ENCODE measurements around the gene ATXN7L1. TPM values are rescaled to one million over a fixed set of nuclear protein-coding genes. Genes with fewer than 3 reads are reported as not detected.
A peak's percentile ranks its signal among the peaks of the same experiment; 100 is the strongest.

ATXN7L1 gene
- total RNA-seq, 4 donors from 2014 or later: 5.9 to 21.2 (median 7.7) TPM

DNA sequence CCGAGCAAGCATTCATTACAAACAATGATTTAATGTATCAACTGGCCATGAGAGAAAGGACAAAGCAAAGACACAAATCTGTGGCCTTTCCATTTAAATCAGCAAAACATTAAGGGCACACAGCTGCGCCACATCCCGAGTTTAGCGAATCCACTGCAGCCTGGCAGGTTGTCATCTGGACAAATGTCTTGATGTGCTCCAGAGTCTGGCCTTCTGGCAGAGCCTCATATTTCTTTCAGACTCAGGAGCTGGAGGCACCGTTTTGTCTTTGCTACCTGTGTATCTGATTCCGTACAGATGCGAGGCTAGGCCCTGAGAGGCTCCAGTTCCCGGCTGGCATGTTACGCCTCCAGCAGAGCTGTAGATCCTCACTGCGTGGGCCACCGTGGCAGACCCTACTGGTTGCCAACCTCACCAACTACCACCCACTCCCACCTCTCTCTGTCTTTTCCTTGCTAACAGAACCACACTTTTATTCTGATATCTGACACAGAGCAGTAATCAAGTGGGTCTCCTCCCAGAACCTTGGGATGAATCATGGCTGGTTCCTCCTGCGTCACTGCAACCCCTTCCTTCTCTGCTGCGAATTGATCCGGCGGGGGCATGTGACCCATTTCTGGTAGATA, 254.2 kb downstream of the ATXN7L1 start:
- Histone ChIP-seq H3K4me3 (no peak overlapping the region), H3K27me3 (no peaks in the 10 kb centered on the region), H3K36me3 (peaks cover 0 to 64% of the 10 kb centered on the region in 2 donors), H3K4me1 (peaks cover 0 to 18% (median 12%) of the 10 kb centered on the region in 3 donors), H3K9me3 (no peaks in the 10 kb centered on the region), H3K27ac (peak overlapping the region in 3 of 4 donors; percentile 24 to 60 (median 52))
- ATAC-seq: peak; percentile 28
- WGBS, 2 donors (ENCODE audit: low coverage in 1 of 2): 51 to 57% methylated on average over 11 to 12 of the region's 15 CpGs
- no peak for TF ChIP-seq POLR2AphosphoS5 (IDR thresholded peaks at IDR 0.05)
- TF ChIP-seq POLR2A (IDR thresholded peaks at IDR 0.05): no peak
- TF ChIP-seq, protein P1, sequence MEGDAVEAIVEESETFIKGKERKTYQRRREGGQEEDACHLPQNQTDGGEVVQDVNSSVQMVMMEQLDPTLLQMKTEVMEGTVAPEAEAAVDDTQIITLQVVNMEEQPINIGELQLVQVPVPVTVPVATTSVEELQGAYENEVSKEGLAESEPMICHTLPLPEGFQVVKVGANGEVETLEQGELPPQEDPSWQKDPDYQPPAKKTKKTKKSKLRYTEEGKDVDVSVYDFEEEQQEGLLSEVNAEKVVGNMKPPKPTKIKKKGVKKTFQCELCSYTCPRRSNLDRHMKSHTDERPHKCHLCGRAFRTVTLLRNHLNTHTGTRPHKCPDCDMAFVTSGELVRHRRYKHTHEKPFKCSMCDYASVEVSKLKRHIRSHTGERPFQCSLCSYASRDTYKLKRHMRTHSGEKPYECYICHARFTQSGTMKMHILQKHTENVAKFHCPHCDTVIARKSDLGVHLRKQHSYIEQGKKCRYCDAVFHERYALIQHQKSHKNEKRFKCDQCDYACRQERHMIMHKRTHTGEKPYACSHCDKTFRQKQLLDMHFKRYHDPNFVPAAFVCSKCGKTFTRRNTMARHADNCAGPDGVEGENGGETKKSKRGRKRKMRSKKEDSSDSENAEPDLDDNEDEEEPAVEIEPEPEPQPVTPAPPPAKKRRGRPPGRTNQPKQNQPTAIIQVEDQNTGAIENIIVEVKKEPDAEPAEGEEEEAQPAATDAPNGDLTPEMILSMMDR (IDR thresholded peaks at IDR 0.05): no peak
- no peak for TF ChIP-seq EP300 (IDR thresholded peaks at IDR 0.05)

DNA sequence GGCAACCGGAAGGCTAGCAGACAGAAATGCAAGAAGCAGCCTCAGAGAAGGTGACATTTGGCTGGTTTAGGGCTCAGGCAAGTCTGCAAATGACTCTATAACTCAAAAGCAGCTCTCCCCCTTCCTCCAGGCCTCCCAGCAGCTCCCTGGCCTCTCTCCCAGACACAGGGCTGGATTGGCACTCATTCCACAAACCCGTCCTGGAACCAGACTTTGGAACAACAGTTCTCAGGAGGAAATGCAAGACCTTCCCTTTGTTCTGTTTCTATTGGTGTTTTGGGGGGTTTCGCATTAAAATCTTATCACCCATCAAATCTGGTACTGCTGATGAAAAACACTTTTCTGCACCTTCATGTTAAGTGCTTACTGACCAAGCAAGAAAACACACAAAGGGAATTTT, 254.8 kb downstream of the ATXN7L1 start:
- H3K4me3 ChIP-seq: no peak overlapping the region
- 36 to 43% methylated on average over 2 to 3 of the region's 3 CpGs for WGBS, 2 donors (ENCODE audit: low coverage in 1 of 2)
- no peaks in the 10 kb centered on the region for H3K9me3 ChIP-seq
- H3K4me1 ChIP-seq: peaks cover 0 to 18% (median 12%) of the 10 kb centered on the region in 3 donors
- peaks cover 0 to 64% of the 10 kb centered on the region in 2 donors for H3K36me3 ChIP-seq
- H3K27me3 ChIP-seq: no peaks in the 10 kb centered on the region
- no peak for TF ChIP-seq EP300 (IDR thresholded peaks at IDR 0.05)
- TF ChIP-seq, protein P1 (IDR thresholded peaks at IDR 0.05): no peak
- TF ChIP-seq POLR2AphosphoS5 (IDR thresholded peaks at IDR 0.05): no peak
- no peak for TF ChIP-seq POLR2A (IDR thresholded peaks at IDR 0.05)
- peak overlapping the region in 3 of 4 donors; percentile 24 to 60 (median 52) for H3K27ac ChIP-seq
- peak; percentile 71 for ATAC-seq

DNA sequence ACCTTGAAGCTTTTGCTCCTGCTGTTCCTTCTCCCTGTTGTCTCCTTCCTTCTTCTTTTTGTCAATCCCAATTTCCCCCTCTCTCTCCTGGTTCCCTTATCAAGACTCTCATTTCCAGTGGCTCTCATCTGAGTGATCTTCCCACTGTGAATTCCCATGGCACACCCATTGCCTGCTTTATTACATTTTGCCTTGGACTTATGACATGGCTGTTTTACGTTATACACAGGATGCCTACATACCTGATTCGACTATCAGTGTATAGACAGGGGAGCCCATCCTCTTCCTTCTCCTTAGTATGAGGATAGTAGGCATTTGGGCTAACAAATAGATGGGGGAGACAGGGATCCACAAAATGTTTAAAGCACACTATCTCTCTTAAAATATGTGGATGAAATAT, 255.2 kb downstream of the ATXN7L1 start:
- Histone ChIP-seq H3K4me3 (no peak overlapping the region), H3K27me3 (no peaks in the 10 kb centered on the region), H3K9me3 (no peaks in the 10 kb centered on the region), H3K27ac (peak overlapping the region in 3 of 4 donors; percentile 8 to 60 (median 52)), H3K36me3 (peaks cover 0 to 64% of the 10 kb centered on the region in 2 donors), H3K4me1 (peaks cover 0 to 18% (median 12%) of the 10 kb centered on the region in 3 donors)
- WGBS, 2 donors (ENCODE audit: low coverage in 1 of 2): 0 to 33% methylated on average over 1 to 2 of the region's 2 CpGs
- no peak for ATAC-seq
- TF ChIP-seq POLR2AphosphoS5 (IDR thresholded peaks at IDR 0.05) (no peak), EP300 (IDR thresholded peaks at IDR 0.05) (no peak), POLR2A (IDR thresholded peaks at IDR 0.05) (no peak)
- TF ChIP-seq, protein P1 (IDR thresholded peaks at IDR 0.05): no peak

DNA sequence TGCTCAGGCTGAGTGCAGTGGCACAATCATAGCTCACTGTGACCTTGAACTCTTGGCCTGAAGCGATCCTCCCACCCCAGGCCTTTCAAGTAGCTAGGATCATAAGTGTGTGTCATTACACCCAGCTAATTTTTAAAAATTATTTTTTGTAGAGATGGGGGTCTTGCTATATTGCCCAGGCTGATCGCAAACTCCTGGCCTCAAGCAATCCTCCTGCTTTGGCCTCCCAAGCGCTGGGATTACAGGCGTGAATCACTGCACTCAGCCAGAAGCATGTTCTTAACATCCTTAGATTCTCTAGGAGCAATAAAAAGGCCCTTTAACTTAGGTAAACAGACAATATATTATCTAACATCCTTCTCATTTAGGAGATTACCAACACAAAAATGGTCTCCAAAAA, 256.8 kb downstream of the ATXN7L1 start:
- TF ChIP-seq POLR2A (IDR thresholded peaks at IDR 0.05): no peak
- TF ChIP-seq, protein P1 (IDR thresholded peaks at IDR 0.05): no peak
- TF ChIP-seq POLR2AphosphoS5 (IDR thresholded peaks at IDR 0.05): no peak
- no peak for TF ChIP-seq EP300 (IDR thresholded peaks at IDR 0.05)
- Histone ChIP-seq H3K36me3 (peaks cover 0 to 71% of the 10 kb centered on the region in 2 donors), H3K9me3 (no peaks in the 10 kb centered on the region), H3K4me1 (peaks cover 0 to 18% (median 12%) of the 10 kb centered on the region in 3 donors), H3K27me3 (no peaks in the 10 kb centered on the region), H3K4me3 (no peak overlapping the region), H3K27ac (no peak overlapping the region)
- 100% methylated on average over 3 of the region's 4 CpGs; no CpG with 5 or more reads in 1 of the 2 donors for WGBS, 2 donors (ENCODE audit: low coverage in 1 of 2)
- ATAC-seq: no peak

DNA sequence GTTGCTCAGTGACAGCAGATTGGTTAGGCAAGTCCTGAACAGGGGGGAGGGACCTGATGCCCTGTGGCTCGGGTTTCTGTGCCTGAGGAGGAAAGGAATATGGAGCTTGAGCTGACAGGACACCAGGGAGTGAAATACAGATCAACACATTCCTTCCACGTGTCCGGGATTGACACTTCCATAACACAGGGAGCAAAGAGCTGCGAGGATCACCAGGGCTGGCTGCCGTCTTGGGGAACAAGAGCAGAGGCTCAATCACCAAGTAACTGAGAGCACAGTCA, 258.4 kb downstream of the ATXN7L1 start:
- WGBS, 2 donors (ENCODE audit: low coverage in 1 of 2): 100% methylated on average over 1 to 2 of the region's 5 CpGs
- Histone ChIP-seq H3K36me3 (peaks cover 0 to 74% of the 10 kb centered on the region in 2 donors), H3K9me3 (no peaks in the 10 kb centered on the region), H3K27ac (no peak overlapping the region), H3K4me1 (peaks cover 0 to 18% (median 12%) of the 10 kb centered on the region in 3 donors), H3K27me3 (no peaks in the 10 kb centered on the region), H3K4me3 (no peak overlapping the region)
- TF ChIP-seq POLR2A (IDR thresholded peaks at IDR 0.05) (no peak), POLR2AphosphoS5 (IDR thresholded peaks at IDR 0.05) (no peak), EP300 (IDR thresholded peaks at IDR 0.05) (no peak)
- TF ChIP-seq, protein P1 (IDR thresholded peaks at IDR 0.05): no peak
- no peak for ATAC-seq

All from gastroesophageal sphincter (tissue), 4 donors.